Suppressor macrophage treated with lipopolysaccharide for 1 hour (primary cell): ENCODE data around the gene SLCO1C1.
"Not testable (repeated sequence)": the region's sequence is repeated elsewhere in the genome, so short reads cannot be mapped to it uniquely, and the experiment has no call there.

Experiments
- DNase-seq, 3 donors: peaks; one replicate each; pipeline ENCODE4 v3.0.0-alpha.2; 2020 to 2022

SLCO1C1 gene, protein sequence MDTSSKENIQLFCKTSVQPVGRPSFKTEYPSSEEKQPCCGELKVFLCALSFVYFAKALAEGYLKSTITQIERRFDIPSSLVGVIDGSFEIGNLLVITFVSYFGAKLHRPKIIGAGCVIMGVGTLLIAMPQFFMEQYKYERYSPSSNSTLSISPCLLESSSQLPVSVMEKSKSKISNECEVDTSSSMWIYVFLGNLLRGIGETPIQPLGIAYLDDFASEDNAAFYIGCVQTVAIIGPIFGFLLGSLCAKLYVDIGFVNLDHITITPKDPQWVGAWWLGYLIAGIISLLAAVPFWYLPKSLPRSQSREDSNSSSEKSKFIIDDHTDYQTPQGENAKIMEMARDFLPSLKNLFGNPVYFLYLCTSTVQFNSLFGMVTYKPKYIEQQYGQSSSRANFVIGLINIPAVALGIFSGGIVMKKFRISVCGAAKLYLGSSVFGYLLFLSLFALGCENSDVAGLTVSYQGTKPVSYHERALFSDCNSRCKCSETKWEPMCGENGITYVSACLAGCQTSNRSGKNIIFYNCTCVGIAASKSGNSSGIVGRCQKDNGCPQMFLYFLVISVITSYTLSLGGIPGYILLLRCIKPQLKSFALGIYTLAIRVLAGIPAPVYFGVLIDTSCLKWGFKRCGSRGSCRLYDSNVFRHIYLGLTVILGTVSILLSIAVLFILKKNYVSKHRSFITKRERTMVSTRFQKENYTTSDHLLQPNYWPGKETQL

DNA sequence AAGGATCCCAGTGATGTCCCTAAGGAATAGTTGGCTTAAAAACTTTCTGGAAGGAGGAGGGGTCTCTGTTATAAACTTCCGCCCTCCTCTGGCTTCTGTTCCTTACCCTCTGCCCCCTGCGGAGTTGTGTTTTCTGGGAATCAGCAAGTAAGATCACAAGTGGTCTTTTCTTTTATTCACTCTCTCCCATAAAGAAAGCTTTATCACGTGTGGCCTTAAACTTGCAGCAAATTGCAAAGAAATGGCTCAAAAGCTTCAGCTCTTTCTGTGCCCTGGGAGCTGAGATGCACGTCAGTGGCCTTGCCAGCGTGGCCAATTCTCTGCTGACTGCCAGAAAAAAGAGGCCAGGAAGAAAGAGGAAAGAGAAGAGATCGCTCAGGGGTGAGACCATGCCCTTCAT, at the start of gene SLCO1C1:
Gene SLCO1C1 (plus strand): TSS at position 101 of the 400 bp plus-strand sequence. CDS start 4,245 bp downstream, outside the sequence.
- no peak for DNase-seq

DNA sequence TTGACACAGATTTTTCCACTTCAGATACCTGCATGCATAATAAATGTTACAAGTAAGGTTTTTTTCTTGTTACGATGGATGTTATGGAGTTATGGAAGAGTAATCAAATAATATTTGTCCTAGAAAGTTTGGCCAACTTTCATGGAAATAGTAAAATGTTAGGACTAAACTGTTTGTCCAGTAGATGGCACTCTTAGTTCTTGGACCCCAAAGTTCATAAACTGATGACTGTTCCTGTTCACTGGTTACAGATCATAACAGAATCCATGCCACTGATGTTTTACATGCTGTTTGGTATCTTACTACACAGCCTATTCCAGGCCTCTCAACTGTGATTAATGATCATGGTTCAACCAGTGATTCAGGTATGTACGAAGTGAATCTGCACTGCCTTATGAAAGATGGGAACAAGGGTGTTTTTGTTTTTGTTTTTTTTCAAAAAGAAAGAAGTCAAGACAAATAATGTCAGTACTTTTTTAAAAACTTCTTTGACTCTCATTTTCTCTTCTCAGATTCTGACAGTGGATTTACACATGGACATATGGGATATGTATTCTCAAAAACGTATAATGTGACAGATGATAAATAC, 48.8 kb upstream of the SLCO1C1 start:
- peak; percentile 16 to 41 (median 25) for DNase-seq

DNA sequence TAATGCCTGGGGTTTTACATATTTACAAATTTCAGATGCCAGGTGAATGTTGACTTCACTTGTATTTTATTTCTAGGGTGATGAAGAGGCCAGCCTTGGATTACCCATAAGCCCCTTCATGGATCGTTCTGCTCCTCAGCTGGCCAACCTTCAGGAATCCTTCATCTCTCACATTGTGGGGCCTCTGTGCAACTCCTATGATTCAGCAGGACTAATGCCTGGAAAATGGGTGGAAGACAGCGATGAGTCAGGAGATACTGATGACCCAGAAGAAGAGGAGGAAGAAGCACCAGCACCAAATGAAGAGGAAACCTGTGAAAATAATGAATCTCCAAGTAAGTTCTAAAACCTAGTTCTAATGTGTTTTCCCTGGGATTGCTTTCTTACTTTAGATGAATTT, 41.3 kb upstream of the SLCO1C1 start:
- DNase-seq, result no peak

DNA sequence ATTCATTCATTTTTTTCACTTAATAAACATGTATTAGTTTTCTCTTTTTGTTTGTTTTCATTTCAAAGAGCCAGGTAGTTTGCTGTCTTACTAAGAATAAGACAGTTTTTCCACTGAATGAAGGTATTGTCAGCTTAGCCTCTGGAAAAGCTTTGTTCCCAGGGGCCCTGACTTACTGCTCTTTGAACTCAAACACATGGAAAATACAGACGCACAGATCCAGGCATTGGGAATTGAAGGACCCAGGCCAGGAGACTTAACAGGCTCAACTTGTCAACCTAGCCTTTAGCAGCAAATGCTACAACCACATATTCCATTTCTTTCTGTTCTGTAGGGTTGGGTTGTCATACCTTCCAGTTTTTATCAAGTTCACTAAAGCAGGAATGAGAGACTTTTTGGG, 38.5 kb upstream of the SLCO1C1 start:
- no peak for DNase-seq

DNA sequence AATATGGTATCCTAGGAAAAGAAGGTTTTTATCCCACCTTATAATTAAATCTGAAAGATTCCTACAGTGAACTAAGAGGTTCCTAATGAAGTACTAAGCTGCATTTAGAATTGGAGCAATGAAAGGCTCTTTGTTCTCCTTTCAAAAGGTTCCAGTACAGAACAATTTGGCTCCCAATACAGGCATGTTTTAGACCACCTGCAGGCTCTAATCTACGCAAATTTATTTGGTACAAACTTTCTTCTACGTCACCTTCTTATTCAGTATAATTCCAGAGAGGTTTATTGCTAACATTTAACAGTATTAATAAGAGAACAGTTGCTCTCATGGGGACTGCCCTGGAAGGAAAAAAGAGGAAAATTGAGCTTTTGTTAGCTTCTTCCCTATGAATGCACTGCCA, 37.6 kb upstream of the SLCO1C1 start:
- no peak for DNase-seq

DNA sequence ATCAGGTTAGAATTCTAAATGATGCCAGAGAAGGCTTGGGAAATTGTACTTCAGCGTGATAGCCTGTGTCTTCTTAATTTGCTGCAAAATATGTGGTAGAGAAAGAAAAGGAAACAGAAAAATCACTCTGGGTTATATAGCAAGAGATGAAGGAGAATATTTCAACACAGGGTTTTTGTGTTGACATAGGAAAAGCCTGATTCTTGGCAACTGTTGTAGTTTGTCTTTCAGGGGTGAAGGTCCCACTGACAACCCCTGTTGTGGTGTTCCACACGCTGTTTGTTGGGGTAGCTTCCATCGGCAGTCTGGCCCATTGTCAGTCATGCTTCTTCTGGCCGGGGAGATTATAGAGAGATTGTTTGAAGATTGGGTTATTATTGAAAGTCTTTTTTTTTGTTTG, 13.8 kb upstream of the SLCO1C1 start:
- DNase-seq, result no peak

DNA sequence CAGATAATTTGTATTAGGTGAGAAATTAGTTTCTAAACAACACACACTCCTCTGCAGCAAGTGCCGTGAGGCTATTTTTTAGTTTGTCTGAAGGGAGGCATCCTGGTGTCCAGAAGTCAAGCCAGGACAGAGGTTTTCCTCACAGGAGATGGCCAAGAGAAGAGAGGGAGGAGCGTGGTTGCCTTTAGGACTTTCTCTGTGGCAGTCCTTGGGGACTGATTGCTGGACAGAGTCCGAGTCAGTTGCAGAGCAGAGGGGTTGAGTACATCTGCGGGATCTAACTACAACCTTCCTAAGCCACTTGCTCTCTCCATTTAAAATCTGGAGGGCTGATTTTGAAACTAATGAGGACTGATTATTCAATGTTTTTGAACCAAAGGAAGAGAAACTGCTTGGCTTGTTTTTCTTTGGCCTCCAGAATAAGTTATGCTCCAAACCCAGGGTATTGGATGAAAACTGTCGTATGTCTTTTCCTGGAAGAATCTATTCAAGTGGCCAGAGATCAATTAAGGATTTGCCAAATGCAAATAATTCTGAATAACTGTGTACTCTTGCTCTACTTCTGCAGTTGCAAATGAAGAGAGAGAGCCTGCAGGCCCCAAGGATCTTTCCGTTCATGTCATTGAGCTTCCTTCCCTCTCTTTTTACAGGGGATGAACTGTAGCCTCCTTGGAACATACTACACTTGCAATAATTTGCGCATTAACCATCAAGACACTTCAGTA, 1.2 kb downstream of the SLCO1C1 start:
- no peak for DNase-seq

DNA sequence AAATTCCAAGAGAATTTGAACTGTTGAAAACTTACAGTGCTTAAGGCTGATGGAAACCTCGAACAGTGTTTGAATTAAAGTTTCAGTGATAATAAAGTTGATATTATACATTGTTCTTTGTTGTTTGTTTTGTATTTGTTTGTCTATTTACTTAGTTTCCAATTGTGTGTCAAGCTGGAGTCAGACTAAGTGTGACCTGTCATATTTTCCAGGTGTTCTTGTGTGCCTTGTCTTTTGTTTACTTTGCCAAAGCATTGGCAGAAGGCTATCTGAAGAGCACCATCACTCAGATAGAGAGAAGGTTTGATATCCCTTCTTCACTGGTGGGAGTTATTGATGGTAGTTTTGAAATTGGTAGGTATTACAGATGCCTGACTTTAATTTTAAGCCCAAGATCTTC, 6.0 kb downstream of the SLCO1C1 start:
- no peak for DNase-seq

DNA sequence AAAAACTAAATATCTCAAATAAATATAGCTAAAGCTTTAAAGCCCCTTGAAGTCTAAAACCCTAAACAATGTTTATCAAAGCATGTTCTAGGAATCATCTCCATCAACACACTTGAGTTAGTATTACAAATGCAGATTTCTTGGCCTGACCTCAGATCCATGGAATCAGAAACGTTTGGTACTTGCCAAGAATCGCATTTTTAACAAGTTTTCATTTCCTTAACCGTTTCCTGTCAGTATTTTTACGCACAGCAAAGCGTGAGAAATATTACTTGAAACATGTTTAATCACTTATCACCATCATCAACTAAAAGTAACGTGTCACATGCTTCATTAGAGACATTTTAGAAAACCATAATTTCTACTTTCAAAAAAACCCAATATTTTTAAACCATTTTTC, 9.7 kb downstream of the SLCO1C1 start:
- DNase-seq, result no peak

DNA sequence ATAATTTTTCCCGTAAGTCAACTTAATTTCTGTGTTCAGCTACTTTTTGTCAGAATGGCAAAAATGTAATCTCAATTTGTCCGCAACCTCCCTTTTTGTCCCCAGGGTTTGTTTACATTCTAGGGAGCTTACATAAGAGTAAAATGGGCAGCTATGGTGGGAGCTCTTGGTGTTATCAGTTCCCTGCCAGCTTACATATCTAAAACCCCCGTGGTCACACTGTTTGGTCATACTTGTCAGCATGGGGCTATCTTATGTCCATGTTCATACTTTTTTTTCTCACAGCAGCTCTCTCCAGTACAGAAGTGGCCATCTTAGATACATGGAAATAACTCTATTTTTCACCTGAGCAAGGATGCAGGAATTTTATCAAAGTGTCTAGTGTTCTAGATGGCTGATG, 16.7 kb downstream of the SLCO1C1 start:
- no peak for DNase-seq

DNA sequence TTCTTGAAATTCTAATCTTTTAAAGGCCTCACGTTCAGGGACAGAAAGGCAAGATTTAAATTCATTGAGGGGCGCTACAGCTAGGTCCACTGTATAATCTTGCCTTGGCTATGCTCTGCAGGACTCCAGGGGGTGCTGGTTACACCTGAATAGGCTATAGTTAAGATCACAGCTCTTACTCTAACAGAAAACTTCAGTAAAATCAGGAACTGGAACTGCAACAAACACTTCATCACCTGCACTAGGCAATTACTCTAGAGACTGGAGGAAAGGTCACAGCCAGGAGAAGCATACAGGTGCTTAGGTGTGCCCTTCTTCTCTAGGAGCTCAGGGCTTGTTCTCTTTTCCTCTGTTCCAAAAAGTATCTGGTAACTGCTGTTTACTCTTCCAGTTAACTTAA, 20.9 kb downstream of the SLCO1C1 start:
- no peak for DNase-seq

DNA sequence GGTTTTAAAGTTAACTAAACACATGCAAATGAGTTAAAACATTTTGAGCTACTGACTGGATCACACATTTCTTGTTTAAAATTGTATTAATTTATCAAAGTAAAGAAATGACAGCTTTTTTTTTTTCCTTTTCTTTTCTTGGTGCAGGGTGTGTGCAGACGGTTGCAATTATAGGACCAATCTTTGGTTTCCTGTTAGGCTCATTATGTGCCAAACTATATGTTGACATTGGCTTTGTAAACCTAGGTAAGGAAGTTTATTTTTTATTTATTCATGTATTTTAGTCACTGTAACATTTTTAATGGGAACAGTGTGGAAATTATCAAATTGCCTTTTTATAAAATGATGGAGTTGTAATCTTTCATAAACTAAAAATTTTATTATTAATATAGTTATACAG, 21.9 kb downstream of the SLCO1C1 start:
- no peak for DNase-seq

DNA sequence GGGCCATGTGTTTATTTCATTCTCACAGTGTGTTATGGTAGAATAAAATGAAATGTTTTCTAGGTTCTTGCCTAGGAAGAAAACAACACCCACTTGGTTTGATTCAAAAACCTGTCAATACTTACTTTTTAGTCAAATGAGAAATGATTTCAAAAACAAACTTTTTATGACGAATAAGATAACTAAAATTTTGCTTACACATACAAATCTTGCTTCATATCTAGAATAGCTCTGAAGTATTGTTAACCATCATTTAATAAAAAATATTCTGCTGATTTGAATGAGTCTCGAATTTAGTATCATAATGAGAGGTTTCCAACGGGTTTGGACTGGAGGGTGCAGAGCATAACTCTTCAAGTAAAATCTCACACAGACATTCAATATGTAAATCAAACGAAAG, 23.2 kb downstream of the SLCO1C1 start:
- no peak for DNase-seq

DNA sequence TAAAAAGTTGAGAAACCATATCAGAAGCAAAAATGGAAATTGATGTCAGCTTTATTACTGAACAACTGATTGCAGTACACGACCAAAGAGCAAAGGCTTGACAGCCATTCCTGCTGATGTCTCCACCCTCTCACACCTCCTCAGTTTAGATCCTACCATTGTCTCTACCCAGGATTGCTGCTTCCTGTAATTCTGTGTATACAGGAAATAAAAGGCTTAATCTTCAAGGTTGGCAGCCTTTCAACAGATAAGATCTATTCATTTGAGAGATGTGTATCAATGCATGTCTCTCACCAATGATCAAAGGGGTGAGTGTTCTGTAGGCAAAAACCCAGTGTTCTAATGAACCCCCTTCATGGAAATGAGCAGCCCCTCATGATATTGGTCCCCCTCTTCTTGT, 27.0 kb downstream of the SLCO1C1 start:
- DNase-seq, result no peak

DNA sequence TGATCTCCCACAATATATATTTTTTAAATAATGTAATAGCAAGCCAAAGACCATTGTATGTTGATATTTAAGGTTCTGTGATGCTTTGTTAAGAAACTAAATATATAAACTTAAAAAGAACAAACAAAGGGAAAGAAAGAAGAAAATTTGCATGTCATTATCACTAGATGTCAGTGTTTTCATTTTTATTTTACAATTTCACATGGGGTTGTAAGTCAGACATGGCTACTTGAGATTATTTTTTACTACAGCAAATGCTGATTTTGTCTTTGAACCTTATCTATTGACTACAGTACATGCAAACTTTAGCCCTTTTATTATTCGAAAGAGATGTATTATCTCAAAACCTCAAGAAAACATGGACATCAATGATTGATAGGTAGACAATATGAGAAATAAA, 36.1 kb downstream of the SLCO1C1 start:
- DNase-seq, result no peak

DNA sequence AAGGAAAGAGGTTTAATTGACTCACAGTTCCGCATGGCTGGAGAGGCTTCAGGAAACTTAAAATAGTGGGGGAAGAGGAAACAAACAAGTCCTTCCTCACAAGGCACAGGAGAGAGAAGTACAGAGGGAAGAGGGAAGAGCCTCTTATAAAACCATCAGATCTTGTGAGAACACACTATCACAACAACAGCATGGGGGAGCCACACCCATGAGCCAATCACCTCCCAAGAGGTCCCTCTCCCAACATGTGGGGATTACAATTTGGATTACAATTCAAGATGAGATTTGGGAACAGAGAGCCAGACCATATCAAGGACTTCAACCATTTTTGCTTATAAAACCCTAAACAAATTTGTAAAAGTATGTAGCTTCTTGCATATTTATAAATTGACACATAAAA, 45.8 kb downstream of the SLCO1C1 start:
- DNase-seq, result no peak

DNA sequence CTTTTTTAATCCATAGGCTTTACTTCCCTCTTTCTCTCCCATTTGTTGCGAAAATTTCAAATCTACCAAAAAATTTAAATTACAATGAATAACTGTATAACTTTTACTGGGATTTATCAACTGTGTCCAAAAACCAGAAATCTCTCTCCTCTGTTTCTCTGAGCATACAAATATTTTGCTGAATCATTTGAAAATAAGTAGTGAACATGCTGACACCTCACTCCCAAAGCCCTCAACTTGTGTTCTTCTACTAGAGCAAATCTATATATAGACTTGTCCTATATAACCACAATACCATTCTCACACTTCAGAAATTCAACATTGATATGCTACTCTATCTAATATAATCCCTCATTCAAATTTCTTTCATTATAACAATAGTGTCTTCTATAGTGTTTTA, 53.1 kb downstream of the SLCO1C1 start:
- no peak for DNase-seq

DNA sequence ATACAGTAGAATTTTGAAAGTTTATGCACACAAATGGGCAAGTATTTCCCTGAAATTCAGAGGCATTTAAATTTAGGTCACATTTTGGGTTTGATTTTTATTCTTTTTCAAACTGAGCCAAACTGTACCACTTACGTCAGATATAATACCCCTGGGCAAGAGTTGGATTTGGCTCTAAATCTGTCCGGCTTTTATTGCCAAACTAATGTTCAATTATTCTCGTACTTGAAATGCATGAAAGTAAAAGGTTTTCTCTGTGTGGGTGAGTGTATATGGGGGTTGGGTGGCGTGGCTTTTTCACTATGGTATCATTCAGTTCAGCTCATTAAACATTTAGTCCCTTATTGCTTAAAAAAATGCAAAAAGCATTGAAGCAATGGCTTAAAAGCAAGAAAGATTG, 55.9 kb downstream of the SLCO1C1 start:
- DNase-seq, result no peak

DNA sequence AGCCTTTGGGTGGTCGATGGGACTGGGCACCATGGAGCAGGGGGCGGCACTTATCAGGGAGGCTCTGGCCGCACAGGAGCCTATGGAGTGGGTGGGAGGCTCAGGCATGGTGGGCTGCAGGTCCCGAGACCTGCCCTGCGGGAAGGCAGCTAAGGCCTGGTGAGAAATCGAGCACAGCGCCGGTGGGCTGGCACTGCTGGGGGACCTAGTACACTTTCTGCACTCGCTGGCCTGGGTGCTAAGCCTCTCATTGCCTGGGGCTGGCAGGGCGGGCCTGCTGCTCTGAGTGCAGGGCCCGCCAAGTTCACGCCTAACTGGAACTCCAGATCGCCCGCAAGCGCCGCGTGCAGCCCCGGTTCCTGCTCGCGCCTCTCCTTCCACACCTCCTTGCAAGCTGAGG, 82.3 kb downstream of the SLCO1C1 start:
- DNase-seq, result no peak

DNA sequence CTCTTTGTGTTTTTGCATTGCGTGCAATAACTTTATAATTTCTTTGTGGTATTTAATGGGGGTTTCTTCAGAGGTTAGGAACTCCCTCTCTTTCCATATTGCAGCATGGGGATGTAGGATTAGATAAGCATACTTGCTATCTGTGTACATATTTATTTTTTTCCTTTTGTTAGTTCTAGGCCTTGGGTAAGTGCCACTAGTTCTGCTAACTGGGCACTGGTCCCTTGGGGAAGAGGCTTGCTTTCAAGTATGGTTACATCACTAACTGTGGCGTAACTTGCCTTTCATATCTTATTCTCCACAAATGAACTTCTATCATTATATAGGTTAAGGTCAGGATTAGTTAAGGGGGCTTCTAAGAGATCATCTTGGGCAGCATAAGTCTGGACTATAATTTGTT, 83.8 kb downstream of the SLCO1C1 start:
- DNase-seq, result no peak

DNA sequence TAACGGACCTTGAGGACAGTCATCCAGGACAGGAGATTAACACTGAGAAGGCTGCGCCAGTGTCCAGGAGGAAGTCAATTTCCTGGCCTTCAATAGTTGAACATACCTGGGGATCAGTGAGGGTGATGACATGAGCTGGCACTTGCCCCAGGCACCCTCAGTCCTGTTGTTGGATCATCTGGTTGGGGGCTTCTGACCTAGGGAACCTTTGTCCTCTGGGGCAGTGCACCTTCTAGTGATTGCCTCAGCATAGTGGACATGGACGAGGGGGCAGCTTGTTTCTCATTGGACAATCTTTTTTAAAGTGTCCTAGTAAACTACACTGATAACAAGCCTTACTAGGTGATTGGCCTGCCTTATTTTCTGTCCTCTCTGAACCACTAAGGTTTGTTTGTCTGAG, 84.8 kb downstream of the SLCO1C1 start:
- not testable (repeated sequence) for DNase-seq

DNA sequence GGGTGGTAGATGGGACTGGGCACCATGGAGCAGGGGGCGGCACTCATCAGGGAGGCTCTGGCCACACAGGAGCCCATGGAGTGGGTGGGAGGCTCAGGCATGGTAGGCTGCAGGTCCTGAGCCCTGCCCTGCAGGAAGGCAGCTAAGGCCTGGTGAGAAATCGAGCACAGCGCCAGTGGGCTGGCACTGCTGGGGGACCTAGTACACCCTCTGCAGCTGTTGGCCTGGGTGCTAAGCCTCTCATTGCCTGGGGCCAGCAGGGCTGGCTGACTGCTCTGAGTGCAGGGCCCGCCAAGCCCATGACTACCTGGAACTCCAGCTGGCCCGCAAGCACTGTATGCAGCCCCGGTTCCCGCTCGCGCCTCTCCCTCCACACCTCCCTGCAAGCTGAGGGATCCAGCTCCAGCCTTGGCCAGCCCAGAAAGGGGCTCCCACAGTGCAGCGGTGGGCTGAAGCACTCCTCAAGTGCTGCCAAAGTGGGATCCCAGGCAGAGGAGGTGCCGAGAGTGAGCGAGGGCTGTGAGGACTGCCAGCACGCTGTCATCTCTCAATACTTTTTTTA, 88.7 kb downstream of the SLCO1C1 start:
- DNase-seq, result not testable (repeated sequence)

DNA sequence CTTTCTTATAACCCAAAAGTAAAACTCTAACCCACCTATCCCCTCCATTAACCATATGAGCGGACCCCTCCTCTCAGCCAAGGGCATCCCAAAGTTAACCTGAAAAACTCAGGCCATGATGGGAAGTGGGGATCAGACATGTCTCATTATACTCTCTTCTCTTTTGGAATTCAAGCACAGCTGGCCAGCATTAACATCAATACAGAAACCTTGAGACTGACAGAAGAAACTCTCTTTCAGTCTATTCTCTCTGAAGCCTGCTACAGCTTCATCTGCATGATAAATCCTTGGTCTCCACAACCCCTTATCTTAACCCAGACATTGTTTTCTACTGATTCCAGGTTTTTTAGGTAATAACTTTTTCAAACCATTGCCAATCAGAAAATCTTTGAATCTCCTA, 97.8 kb downstream of the SLCO1C1 start:
- no peak for DNase-seq
